GM21367 (cell line): ENCODE results near the gene SEMA5A.

Experiments used
- ATAC-seq: cut with Tn5 transposase; IDR thresholded peaks from one replicate; pipeline ENCODE4 v1.9.1; 2021; ENCODE audit not compliant: unreplicated experiment

SEMA5A gene

GRCh38 chr5:9040475-9040874, 505.4 kb downstream of the SEMA5A start:
- no peak for ATAC-seq

GRCh38 chr5:9037048-9037447, 508.8 kb downstream of the SEMA5A start:
- ATAC-seq: no peak

DNA sequence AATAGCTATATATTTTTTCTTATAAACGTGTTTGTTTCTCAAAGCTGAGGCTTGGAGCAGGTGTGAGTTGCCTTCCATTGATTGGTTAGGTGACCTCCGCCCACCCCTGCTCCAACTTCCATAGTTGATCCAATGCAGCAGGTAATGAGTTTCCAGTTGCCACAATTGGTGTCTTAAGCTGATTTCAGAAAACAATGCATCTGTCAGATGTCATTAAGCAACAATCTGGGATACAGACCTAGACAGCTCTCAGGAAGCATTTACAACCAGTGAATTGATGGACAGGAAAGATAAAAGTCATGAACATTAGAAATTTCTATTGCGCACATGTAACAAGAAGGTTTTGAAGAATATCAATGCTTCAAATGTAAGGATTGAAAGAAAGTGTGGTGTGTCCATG, 510.5 kb downstream of the SEMA5A start:
- ATAC-seq: no peak

- ATAC-seq: no peak
Measured at GRCh38 chr5:9034649-9035048, 511.2 kb downstream of the SEMA5A start.

GRCh38 chr5:9033524-9033923, 512.4 kb downstream of the SEMA5A start:
- no peak for ATAC-seq

- ATAC-seq: no peak
Measured at GRCh38 chr5:9025942-9026341, 519.9 kb downstream of the SEMA5A start.

- no peak for ATAC-seq
Measured at GRCh38 chr5:9020996-9021395, 524.9 kb downstream of the SEMA5A start.

DNA sequence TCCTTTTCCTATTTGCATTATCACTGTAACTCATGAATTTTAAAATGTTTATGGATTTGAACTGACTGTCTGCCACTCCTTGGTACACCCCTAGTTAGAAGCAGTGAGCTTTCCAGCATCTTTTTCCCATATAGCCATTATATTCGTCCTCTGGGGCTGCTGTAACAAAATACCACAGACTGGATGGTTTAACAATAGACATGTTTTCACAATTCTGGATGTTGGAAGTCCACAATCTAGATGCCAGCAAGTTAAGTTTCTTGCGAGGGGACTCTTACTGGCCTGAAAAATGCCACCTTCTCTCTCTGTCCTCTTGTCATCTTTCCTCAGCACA, 530.0 kb downstream of the SEMA5A start:
- no peak for ATAC-seq

- ATAC-seq: no peak
Measured at GRCh38 chr5:9015260-9015936, 530.5 kb downstream of the SEMA5A start.

- ATAC-seq: no peak
Measured at GRCh38 chr5:9013147-9013546, 532.7 kb downstream of the SEMA5A start.

DNA sequence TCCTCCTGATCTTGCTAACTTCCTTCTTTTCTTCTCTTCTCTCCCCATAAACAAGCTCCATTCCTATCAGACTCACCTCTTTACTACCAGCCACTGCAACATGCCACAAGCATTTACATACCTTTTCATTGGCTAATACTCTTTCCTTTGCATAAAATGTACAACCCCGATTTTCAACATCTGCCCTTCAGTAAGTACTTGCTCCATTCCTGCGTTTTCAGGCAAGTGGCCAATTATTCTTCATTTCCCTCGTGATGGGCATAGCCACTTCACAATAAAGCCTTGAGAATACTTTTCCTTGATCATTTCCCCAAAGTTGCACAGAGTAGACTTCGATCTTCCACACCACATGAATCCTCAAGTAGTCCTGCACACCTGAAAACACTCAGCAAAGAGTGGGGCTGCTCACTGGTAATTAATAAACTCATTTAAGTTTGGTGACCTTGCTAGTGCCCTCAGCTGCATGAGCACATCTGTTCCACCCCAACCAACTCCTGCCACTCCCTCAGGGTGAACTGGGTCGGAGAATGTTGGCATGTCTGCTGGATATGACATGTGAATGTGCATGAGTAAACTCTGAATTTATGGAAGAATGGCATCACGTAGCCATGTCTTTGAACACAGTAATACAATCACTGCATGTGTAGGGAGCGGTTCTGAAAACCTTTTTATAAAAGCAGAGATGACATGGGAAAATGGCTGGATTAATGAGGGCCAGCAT, 535.8 kb downstream of the SEMA5A start:
- no peak for ATAC-seq

DNA sequence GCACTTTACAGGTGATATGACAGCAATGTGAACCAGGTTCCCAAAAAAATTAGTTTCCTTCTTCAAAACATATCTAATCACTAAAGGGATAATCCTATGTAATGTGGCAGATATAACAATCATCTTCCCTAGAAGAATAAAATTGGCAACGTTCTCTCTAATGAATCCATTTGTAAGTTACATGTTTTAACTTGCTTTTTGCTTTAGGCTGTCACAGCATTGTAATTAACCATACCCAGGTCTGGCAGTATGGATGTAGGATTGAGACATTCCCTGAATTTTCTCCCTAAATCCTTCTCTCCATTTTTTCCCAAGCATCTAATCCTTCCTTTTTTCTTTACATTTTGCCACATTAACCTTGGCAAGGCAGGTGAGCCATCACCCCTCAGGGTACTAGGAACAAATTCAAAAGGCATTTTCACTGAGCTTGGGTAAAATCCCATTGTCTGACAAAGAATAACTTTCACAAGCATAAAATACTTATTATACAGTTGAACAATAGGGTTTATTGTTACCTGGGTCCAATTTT, 548.3 kb downstream of the SEMA5A start:
- no peak for ATAC-seq

DNA sequence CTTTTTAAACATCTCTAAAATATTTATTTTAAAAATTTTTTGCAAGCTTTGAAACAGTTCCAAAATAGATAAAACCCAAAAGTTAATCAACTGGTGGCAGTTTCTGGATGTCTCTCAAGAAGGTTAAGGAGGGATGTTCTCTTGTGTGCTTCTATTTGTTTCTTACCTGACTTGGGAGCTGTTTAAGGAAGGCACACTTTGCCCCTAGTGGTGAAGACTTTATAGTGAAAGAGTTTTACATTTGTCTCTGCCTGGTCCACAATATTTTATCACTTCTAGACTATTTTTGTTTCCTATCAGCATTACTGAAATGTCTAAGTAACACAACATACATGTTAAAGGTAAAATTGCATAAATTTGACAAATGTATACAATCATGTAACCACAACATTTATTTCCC, 552.8 kb downstream of the SEMA5A start:
- ATAC-seq: no peak
